Endothelial cell of umbilical vein (primary cell): ENCODE measurements around the gene GPATCH4. TPM values are rescaled to one million over a fixed set of nuclear protein-coding genes. Genes with fewer than 3 reads are reported as not detected.

Experiments used
- BruUV-seq: library from RNA; stranded (reverse); fragments of 400-500 nt; replicated peaks from 2 replicates; lab custom pipeline; 2021; lab: Mats Ljungman, UMichigan
- CTCF ChIA-PET: fragments of 300-600, 350-600 bp; sonication (Branson Sonifier 250); formaldehyde crosslinking; loops from one replicate; lab custom pipeline; 2021; ENCODE audit warnings: antibody characterized with exemption, inconsistent platforms; lab: Charles Lee
- POLR2A ChIA-PET: fragments of 300-600, 350-600 bp; sonication (Branson Sonifier 250); formaldehyde crosslinking; loops from one replicate; lab custom pipeline; 2021; ENCODE audit warnings: antibody characterized with exemption, inconsistent platforms; lab: Charles Lee
- DNase-seq: peaks from one replicate; pipeline ENCODE4 v3.0.0-alpha.2; 2011; ENCODE audit warnings: low read depth, low spot score
- FAIRE-seq: peaks from 2 replicates; lab custom pipeline; 2011; peaks lifted over from hg19 to GRCh38; lab: Jason Lieb, UNC
- H2AFZ ChIP-seq: 2 replicates; pipeline ENCODE4 v1.6.0; 2012; ENCODE audit warnings: low read depth, low read length, control low read depth, inconsistent platforms
- H3K27ac ChIP-seq: 2 replicates; pipeline ENCODE4 v1.5.1; 2011; ENCODE audit warnings: low read depth, mild to moderate bottlenecking, control low read depth, low read length, moderate library complexity; ENCODE audit not compliant: insufficient read depth
- H3K27me3 ChIP-seq, 2 experiments: 2 replicates each; pipeline versions ENCODE4 v1.6.0 to v1.6.1; 2011; ENCODE audit warnings: low read length in 2 of 2, mixed read lengths in 1 of 2; ENCODE audit not compliant: control insufficient read depth in 2 of 2, insufficient read depth in 2 of 2
- H3K36me3 ChIP-seq, 2 experiments: 2 replicates in 1 of 2; 3 replicates in 1 of 2; pipeline ENCODE4 v1.5.1; 2011; ENCODE audit warnings: low read length in 2 of 2, mild to moderate bottlenecking in 1 of 2, moderate library complexity in 1 of 2; ENCODE audit not compliant: control insufficient read depth in 2 of 2, insufficient read depth in 2 of 2; ENCODE audit errors: extremely low read depth in 1 of 2
- H3K4me1 ChIP-seq: 3 replicates; pipeline ENCODE4 v1.5.1; 2011; ENCODE audit warnings: mild to moderate bottlenecking, low read length; ENCODE audit not compliant: control insufficient read depth, insufficient read depth; ENCODE audit errors: extremely low read depth
- H3K4me2 ChIP-seq: 2 replicates; pipeline ENCODE4 v1.6.1; 2011; ENCODE audit warnings: low read length, control low read depth, mixed read lengths; ENCODE audit not compliant: insufficient read depth
- H3K4me3 ChIP-seq, 3 experiments: fragments of 200-600 bp in 1 of 3; sonication (generic), shearing (Covaris generic) in 1 of 3; replicated peaks in 1 of 3; 2 replicates each; pipeline ENCODE4 v1.5.1; 2011 to 2016; ENCODE audit warnings: control low read depth in 3 of 3, low read length in 3 of 3, mild to moderate bottlenecking in 2 of 3, inconsistent platforms in 1 of 3, low read depth in 1 of 3, moderate library complexity in 1 of 3; ENCODE audit not compliant: insufficient read depth in 1 of 3
- H3K79me2 ChIP-seq: 2 replicates; pipeline ENCODE4 v1.6.0; 2012; ENCODE audit warnings: low read length, inconsistent platforms; ENCODE audit not compliant: control insufficient read depth, insufficient read depth
- H3K9ac ChIP-seq: replicated peaks from 2 replicates; pipeline ENCODE3; 2011; ENCODE audit warnings: low read length, control low read depth; ENCODE audit not compliant: insufficient read depth; ENCODE audit errors: extremely low read depth
- H3K9me1 ChIP-seq: replicated peaks from 3 replicates; pipeline ENCODE4 v1.6.0; 2011; ENCODE audit warnings: mild to moderate bottlenecking, low read length; ENCODE audit not compliant: control insufficient read depth, insufficient read depth; ENCODE audit errors: extremely low read depth
- H3K9me3 ChIP-seq: replicated peaks from 2 replicates; pipeline ENCODE4 v1.5.1; 2012; ENCODE audit warnings: low read length, inconsistent platforms; ENCODE audit not compliant: control insufficient read depth, insufficient read depth
- H4K20me1 ChIP-seq: replicated peaks from 2 replicates; pipeline ENCODE3; 2011; ENCODE audit warnings: mild to moderate bottlenecking, low read length; ENCODE audit not compliant: control insufficient read depth, insufficient read depth; ENCODE audit errors: extremely low read depth
- EZH2 ChIP-seq: IDR thresholded peaks from 2 replicates; pipeline ENCODE4 v1.6.1; 2012; ENCODE audit warnings: borderline replicate concordance, low read depth, mild to moderate bottlenecking, moderate library complexity, low read length, inconsistent platforms; ENCODE audit not compliant: severe bottlenecking
- JUN ChIP-seq: IDR thresholded peaks from 2 replicates; pipeline ENCODE4 v1.6.1; 2011; ENCODE audit warnings: borderline replicate concordance, low read depth; ENCODE audit not compliant: insufficient read length, insufficient read depth
- POLR2A ChIP-seq: IDR thresholded peaks from 2 replicates; pipeline ENCODE4 v1.6.1; 2012; ENCODE audit warnings: low read depth, mild to moderate bottlenecking, control low read depth, low read length
- POLR2AphosphoS5 ChIP-seq: IDR thresholded peaks from 2 replicates; pipeline ENCODE4 v1.6.1; 2012; ENCODE audit warnings: low read depth, mild to moderate bottlenecking, control low read depth, low read length, moderate library complexity; ENCODE audit not compliant: insufficient read depth
- dilution Hi-C: fragments of 300-500 bp; cut with MboI; formaldehyde crosslinking; loops from one replicate; pipeline ENCODE4 v1.15.0; 2019; ENCODE audit warnings: low sequenced_read_pairs; ENCODE audit not compliant: extremely low pct_ligation_motif_present
- intact Hi-C: fragments of 100-400 bp; cut with micrococcal nuclease; formaldehyde crosslinking; loops from one replicate; pipeline ENCODE4 v1.10.0; 2022
- polyA plus RNA-seq, 4 experiments: library from polyadenylated mRNA; depleted of rRNA in 3 of 4; stranded (reverse) in 3 of 4; unstranded in 1 of 4; fragments of >200 nt; gene quantifications; 2 replicates each; pipeline versions ENCODE4 v1.2.1 to v1.2.3, GENCODE V29; 2011 to 2012; ENCODE audit warnings: missing spikeins in 1 of 4
- total RNA-seq: library from RNA; stranded (reverse); gene quantifications from 2 replicates; pipeline ENCODE4 v1.2.3, GENCODE V29; 2021
- TF ChIP-seq, protein P1 (sequence below), 2 donors: IDR thresholded peaks; 1 replicate in 1 of 2; 2 replicates in 1 of 2; pipeline ENCODE4 v1.5.1; 2011; ENCODE audit warnings: low read length in 2 of 2, mild to moderate bottlenecking in 2 of 2, moderate library complexity in 2 of 2, control low read depth in 1 of 2, inconsistent platforms in 1 of 2, low read depth in 1 of 2; ENCODE audit not compliant: insufficient read depth in 1 of 2; ENCODE audit errors: extremely low read depth in 1 of 2

The GPATCH4 gene
- total and polyA plus RNA-seq, 2 donors (not counting 3 experiments of a cell fraction or from before 2014, with no cell fraction given): 22.4 to 29.2 TPM

DNA sequence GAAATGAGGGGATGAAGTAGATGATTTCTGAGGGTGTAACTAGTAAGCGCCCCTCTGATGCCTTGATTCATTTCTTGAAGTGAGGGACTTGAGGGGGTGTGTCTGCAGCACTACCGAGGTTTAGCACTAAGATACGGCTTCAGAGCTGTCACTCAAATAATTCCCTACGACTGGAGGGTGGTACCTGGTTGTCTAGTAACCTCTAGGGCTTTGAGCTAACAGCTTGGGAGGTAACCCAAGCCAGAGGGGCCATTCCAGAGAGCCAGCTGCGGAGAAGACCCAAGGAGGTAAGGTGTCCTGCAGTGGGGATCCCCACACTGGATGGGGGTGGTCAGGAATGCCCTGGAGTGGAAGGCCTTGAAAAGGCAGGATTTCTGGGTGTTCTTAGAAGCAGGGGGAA, 21.8 kb downstream of the GPATCH4 start, which contains the start of gene TTC24:
TTC24 (plus strand) TSS at position 252 of the 400 bp plus-strand sequence. CDS start 1,642 bp downstream, outside the sequence.
- CTCF ChIA-PET: interaction anchor here (1.3 to 4.9 kb wide), 7 partner anchors 12 to 194 kb away, joined by 3 to 25 read pairs (median 5); partner anchors contain the start of gene NAXE

More for the DNA sequence above, 21.8 kb downstream of the GPATCH4 start, which contains the start of gene TTC24:
- no peak for DNase-seq
- H3K9ac ChIP-seq: no peak within 1 kb of the TSS
- no peak for FAIRE-seq
- H3K27ac ChIP-seq: no peak within 1 kb of the TSS
- H3K79me2 ChIP-seq: no peaks in the 10 kb centered on the region
- no peaks in the 10 kb centered on the region for H3K9me3 ChIP-seq
- peaks cover 4 to 6% of the 10 kb centered on the region in 2 experiments for H3K27me3 ChIP-seq
- no peak within 1 kb of the TSS for H2AFZ ChIP-seq
- TF ChIP-seq POLR2A: no peak
- no peak for TF ChIP-seq EZH2
- TF ChIP-seq JUN: no peak
- TF ChIP-seq, protein P1, sequence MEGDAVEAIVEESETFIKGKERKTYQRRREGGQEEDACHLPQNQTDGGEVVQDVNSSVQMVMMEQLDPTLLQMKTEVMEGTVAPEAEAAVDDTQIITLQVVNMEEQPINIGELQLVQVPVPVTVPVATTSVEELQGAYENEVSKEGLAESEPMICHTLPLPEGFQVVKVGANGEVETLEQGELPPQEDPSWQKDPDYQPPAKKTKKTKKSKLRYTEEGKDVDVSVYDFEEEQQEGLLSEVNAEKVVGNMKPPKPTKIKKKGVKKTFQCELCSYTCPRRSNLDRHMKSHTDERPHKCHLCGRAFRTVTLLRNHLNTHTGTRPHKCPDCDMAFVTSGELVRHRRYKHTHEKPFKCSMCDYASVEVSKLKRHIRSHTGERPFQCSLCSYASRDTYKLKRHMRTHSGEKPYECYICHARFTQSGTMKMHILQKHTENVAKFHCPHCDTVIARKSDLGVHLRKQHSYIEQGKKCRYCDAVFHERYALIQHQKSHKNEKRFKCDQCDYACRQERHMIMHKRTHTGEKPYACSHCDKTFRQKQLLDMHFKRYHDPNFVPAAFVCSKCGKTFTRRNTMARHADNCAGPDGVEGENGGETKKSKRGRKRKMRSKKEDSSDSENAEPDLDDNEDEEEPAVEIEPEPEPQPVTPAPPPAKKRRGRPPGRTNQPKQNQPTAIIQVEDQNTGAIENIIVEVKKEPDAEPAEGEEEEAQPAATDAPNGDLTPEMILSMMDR (IDR thresholded peaks at IDR 0.05; ENCODE audit: extremely low read depth in 1 of 2, insufficient read depth in 1 of 2, low read depth in 1 of 2, low read length in 2 of 2): no peak
- no peak for TF ChIP-seq POLR2AphosphoS5
- POLR2A ChIA-PET: interaction anchor here (1.4 kb wide), 1 partner anchor 9 kb away, joined by 5 read pairs; no protein-coding TSS in a partner anchor
- no peaks in the 10 kb centered on the region for H4K20me1 ChIP-seq
- H3K36me3 ChIP-seq: no peaks in the 10 kb centered on the region
- dilution Hi-C loops: no loop called here
- intact Hi-C loops: no loop called here
- no peaks in the 10 kb centered on the region for H3K4me1 ChIP-seq
- H3K4me2 ChIP-seq: no peak within 1 kb of the TSS
- no TSS peak for BruUV-seq
- H3K9me1 ChIP-seq: no peaks in the 10 kb centered on the region
- H3K4me3 ChIP-seq: no peak within 1 kb of the TSS
